IPS DF 6.9 (cell line): ENCODE measurements around the gene RAB11FIP3.
A peak's percentile ranks its signal among the peaks of the same experiment; 100 is the strongest.
"Not testable (repeated sequence)": the region's sequence is repeated elsewhere in the genome, so short reads cannot be mapped to it uniquely, and the experiment has no call there.

ENCODE experiments used
- DNase-seq: peaks from one replicate; pipeline ENCODE4 v3.0.0-alpha.2; 2013; ENCODE audit warnings: low read depth, low spot score
- H3K27ac ChIP-seq: one replicate; pipeline ENCODE4 v1.5.1; 2013; ENCODE audit warnings: low read length, control low read depth
- H3K27me3 ChIP-seq: 2 replicates; pipeline ENCODE4 v1.6.1; 2013; ENCODE audit warnings: mild to moderate bottlenecking, low read length; ENCODE audit not compliant: control insufficient read depth, insufficient read depth
- H3K36me3 ChIP-seq: 2 replicates; pipeline ENCODE4 v1.6.1; 2013; ENCODE audit warnings: low read length; ENCODE audit not compliant: control insufficient read depth, insufficient read depth
- H3K4me1 ChIP-seq: 2 replicates; pipeline ENCODE4 v1.6.1; 2013; ENCODE audit warnings: low read length; ENCODE audit not compliant: control insufficient read depth, insufficient read depth
- H3K4me3 ChIP-seq: 2 replicates; pipeline ENCODE4 v1.5.1; 2013; ENCODE audit warnings: mild to moderate bottlenecking, low read length
- H3K9me3 ChIP-seq: 2 replicates; pipeline ENCODE4 v1.6.1; 2013; ENCODE audit warnings: low read length, inconsistent platforms; ENCODE audit not compliant: control insufficient read depth, insufficient read depth
- WGBS: extraction: QIAGEN DNeasy Blood & Tissue Kit; methylation state at CpG from one replicate; pipeline ENCODE4 v1.1.7; 2013; ENCODE audit warnings: mixed read lengths, missing lambda C conversion rate; ENCODE audit not compliant: insufficient read length, insufficient coverage; 5-methylcytosine and 5-hydroxymethylcytosine counted together

Gene RAB11FIP3

GRCh38 chr16:478287-478686 lies 52.8 kb downstream of the RAB11FIP3 start:
- H3K4me1 ChIP-seq, H3K4me3 ChIP-seq, DNase-seq, H3K27ac ChIP-seq, H3K27me3 ChIP-seq, H3K9me3 ChIP-seq, H3K36me3 ChIP-seq: not testable (repeated sequence)
- no CpG with 5 or more reads among the region's 10 CpGs for WGBS

- WGBS = no CpG with 5 or more reads among the region's 31 CpGs
- H3K4me1 ChIP-seq = peaks cover 2% of the 10 kb centered on the region
- H3K27me3 ChIP-seq = no peaks in the 10 kb centered on the region
- no peaks in the 10 kb centered on the region; the same call in 1 of the 2 replicates for H3K36me3 ChIP-seq
- H3K4me3 ChIP-seq = peak overlapping the region; percentile 13; the same call in 1 of the 2 replicates
- no peak for DNase-seq
- H3K9me3 ChIP-seq = no peaks in the 10 kb centered on the region
- H3K27ac ChIP-seq = no peak overlapping the region
Observed at GRCh38 chr16:482468-483185, 57.2 kb downstream of the RAB11FIP3 start.

- H3K36me3 ChIP-seq = no peaks in the 10 kb centered on the region; the same call in 1 of the 2 replicates
- H3K4me3 ChIP-seq = no peak overlapping the region
- no peaks in the 10 kb centered on the region for H3K27me3 ChIP-seq
- H3K27ac ChIP-seq = no peak overlapping the region
- peaks cover 2% of the 10 kb centered on the region for H3K4me1 ChIP-seq
- no peaks in the 10 kb centered on the region for H3K9me3 ChIP-seq
- DNase-seq = no peak
- no CpG with 5 or more reads among the region's 14 CpGs for WGBS
Observed at GRCh38 chr16:483341-484075, 58.1 kb downstream of the RAB11FIP3 start.

GRCh38 chr16:489606-490005 lies 64.2 kb downstream of the RAB11FIP3 start:
- Histone ChIP-seq H3K4me3 (no peak overlapping the region), H3K4me1 (no peaks in the 10 kb centered on the region; the same call in 1 of the 2 replicates), H3K27me3 (no peaks in the 10 kb centered on the region), H3K36me3 (no peaks in the 10 kb centered on the region; the same call in 1 of the 2 replicates), H3K27ac (no peak overlapping the region), H3K9me3 (no peaks in the 10 kb centered on the region)
- no CpG with 5 or more reads among the region's 16 CpGs for WGBS
- DNase-seq = no peak

- no peaks in the 10 kb centered on the region; the same call in 1 of the 2 replicates for H3K4me1 ChIP-seq
- no peaks in the 10 kb centered on the region for H3K9me3 ChIP-seq
- no CpG with 5 or more reads among the region's 10 CpGs for WGBS
- H3K27ac ChIP-seq = no peak overlapping the region
- no peaks in the 10 kb centered on the region for H3K27me3 ChIP-seq
- no peak for DNase-seq
- no peak overlapping the region for H3K4me3 ChIP-seq
- no peaks in the 10 kb centered on the region for H3K36me3 ChIP-seq
Observed at GRCh38 chr16:490768-491167, 65.3 kb downstream of the RAB11FIP3 start.

- DNase-seq = no peak
- no peaks in the 10 kb centered on the region; the same call in 1 of the 2 replicates for H3K4me1 ChIP-seq
- no peak overlapping the region for H3K4me3 ChIP-seq
- no peaks in the 10 kb centered on the region for H3K36me3 ChIP-seq
- WGBS = no CpG with 5 or more reads among the region's 19 CpGs
- H3K27ac ChIP-seq = no peak overlapping the region
- no peaks in the 10 kb centered on the region for H3K9me3 ChIP-seq
- no peaks in the 10 kb centered on the region for H3K27me3 ChIP-seq
Observed at GRCh38 chr16:491220-491919, 65.9 kb downstream of the RAB11FIP3 start.

GRCh38 chr16:492211-492875 lies 66.9 kb downstream of the RAB11FIP3 start:
- no CpG with 5 or more reads among the region's 30 CpGs for WGBS
- Histone ChIP-seq H3K9me3 (no peaks in the 10 kb centered on the region), H3K4me3 (no peak overlapping the region), H3K4me1 (no peaks in the 10 kb centered on the region; the same call in 1 of the 2 replicates), H3K27me3 (no peaks in the 10 kb centered on the region), H3K27ac (no peak overlapping the region), H3K36me3 (no peaks in the 10 kb centered on the region)
- DNase-seq = no peak

GRCh38 chr16:494676-495075 lies 69.2 kb downstream of the RAB11FIP3 start:
- H3K4me1 ChIP-seq, H3K27me3 ChIP-seq, H3K4me3 ChIP-seq, H3K9me3 ChIP-seq, H3K27ac ChIP-seq, H3K36me3 ChIP-seq, DNase-seq: not testable (repeated sequence)
- WGBS = no CpG with 5 or more reads among the region's 15 CpGs

GRCh38 chr16:495127-495748 lies 69.8 kb downstream of the RAB11FIP3 start:
- Histone ChIP-seq H3K4me3 (no peak overlapping the region), H3K27ac (no peak overlapping the region), H3K9me3 (no peaks in the 10 kb centered on the region), H3K4me1 (no peaks in the 10 kb centered on the region; the same call in 1 of the 2 replicates), H3K36me3 (no peaks in the 10 kb centered on the region), H3K27me3 (no peaks in the 10 kb centered on the region)
- peak; percentile 35 for DNase-seq
- WGBS = no CpG with 5 or more reads among the region's 11 CpGs
